HL-60 (cell line): Measurements from ENCODE around the gene DHRS7B.
"Not testable (repeated sequence)": the region's sequence is repeated elsewhere in the genome, so short reads cannot be mapped to it uniquely, and the experiment has no call there.

Source experiments
- DNase-seq, 2 experiments: peaks; one replicate each; pipeline ENCODE4 v3.0.0-alpha.2; 2010 to 2020; ENCODE audit warnings: low read depth in 1 of 2, low spot score in 1 of 2
- H3K27ac ChIP-seq: fragments of 250-450 bp; sonication (Bioruptor Pico); replicated peaks from 2 replicates; pipeline ENCODE4 v1.5.1; 2020; ENCODE audit warnings: mild to moderate bottlenecking, moderate library complexity
- H3K27me3 ChIP-seq: fragments of 250-450 bp; sonication (Bioruptor Pico); 2 replicates; pipeline ENCODE4 v1.5.1; 2021; ENCODE audit warnings: mild to moderate bottlenecking, moderate library complexity; ENCODE audit not compliant: insufficient read depth, poor library complexity, severe bottlenecking
- H3K4me3 ChIP-seq: replicated peaks from 2 replicates; pipeline ENCODE4 v1.5.1; 2011; ENCODE audit warnings: mild to moderate bottlenecking, control low read depth, low read length; ENCODE audit not compliant: insufficient read depth
- GABPA ChIP-seq: IDR thresholded peaks from 2 replicates; pipeline ENCODE4 v1.6.1; 2012; ENCODE audit warnings: low read depth
- POLR2AphosphoS5 ChIP-seq: IDR thresholded peaks from 2 replicates; pipeline ENCODE4 v1.6.1; 2012; ENCODE audit warnings: low read depth
- SPI1 ChIP-seq: IDR thresholded peaks from 2 replicates; pipeline ENCODE4 v1.6.1; 2012; ENCODE audit warnings: low read depth, mild to moderate bottlenecking, borderline replicate concordance
- TF ChIP-seq, protein P1 (sequence below): IDR thresholded peaks from one replicate; pipeline ENCODE4 v1.5.1; 2011; ENCODE audit warnings: low read length, control low read depth, inconsistent platforms; ENCODE audit not compliant: insufficient read depth
- TF ChIP-seq, protein P2 (sequence below): IDR thresholded peaks from 2 replicates; pipeline ENCODE4 v1.6.1; 2012; ENCODE audit warnings: low read depth; ENCODE audit not compliant: insufficient replicate concordance

Gene DHRS7B

DNA sequence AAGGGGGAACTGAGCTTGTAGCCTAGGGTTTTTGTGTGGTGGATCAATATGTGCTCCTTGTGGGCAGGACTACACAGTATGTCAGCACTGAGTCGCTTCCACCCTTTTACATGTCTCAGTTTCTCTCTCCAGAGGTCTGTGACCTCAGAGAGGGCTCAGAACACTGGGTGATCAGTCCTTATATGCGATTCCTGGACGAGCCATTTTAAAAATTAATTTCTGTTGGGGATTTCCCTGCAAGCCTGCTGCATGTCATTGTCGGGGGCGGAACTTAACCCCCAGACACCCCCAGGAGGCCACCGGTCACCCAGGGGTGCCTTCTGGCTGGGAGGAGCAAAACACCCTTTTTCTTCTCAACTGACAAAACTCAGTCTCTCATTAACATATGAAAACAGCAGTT lies 14.1 kb downstream of the DHRS7B start:
- no peaks in the 10 kb centered on the region for H3K27me3 ChIP-seq
- peak overlapping the region; percentile 50 for H3K27ac ChIP-seq
- TF ChIP-seq, protein P1, sequence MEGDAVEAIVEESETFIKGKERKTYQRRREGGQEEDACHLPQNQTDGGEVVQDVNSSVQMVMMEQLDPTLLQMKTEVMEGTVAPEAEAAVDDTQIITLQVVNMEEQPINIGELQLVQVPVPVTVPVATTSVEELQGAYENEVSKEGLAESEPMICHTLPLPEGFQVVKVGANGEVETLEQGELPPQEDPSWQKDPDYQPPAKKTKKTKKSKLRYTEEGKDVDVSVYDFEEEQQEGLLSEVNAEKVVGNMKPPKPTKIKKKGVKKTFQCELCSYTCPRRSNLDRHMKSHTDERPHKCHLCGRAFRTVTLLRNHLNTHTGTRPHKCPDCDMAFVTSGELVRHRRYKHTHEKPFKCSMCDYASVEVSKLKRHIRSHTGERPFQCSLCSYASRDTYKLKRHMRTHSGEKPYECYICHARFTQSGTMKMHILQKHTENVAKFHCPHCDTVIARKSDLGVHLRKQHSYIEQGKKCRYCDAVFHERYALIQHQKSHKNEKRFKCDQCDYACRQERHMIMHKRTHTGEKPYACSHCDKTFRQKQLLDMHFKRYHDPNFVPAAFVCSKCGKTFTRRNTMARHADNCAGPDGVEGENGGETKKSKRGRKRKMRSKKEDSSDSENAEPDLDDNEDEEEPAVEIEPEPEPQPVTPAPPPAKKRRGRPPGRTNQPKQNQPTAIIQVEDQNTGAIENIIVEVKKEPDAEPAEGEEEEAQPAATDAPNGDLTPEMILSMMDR = no peak
- TF ChIP-seq POLR2AphosphoS5 = no peak
- peak; percentile 16; the same call in 1 of the 2 replicates for TF ChIP-seq SPI1
- TF ChIP-seq GABPA = no peak
- TF ChIP-seq, protein P2, sequence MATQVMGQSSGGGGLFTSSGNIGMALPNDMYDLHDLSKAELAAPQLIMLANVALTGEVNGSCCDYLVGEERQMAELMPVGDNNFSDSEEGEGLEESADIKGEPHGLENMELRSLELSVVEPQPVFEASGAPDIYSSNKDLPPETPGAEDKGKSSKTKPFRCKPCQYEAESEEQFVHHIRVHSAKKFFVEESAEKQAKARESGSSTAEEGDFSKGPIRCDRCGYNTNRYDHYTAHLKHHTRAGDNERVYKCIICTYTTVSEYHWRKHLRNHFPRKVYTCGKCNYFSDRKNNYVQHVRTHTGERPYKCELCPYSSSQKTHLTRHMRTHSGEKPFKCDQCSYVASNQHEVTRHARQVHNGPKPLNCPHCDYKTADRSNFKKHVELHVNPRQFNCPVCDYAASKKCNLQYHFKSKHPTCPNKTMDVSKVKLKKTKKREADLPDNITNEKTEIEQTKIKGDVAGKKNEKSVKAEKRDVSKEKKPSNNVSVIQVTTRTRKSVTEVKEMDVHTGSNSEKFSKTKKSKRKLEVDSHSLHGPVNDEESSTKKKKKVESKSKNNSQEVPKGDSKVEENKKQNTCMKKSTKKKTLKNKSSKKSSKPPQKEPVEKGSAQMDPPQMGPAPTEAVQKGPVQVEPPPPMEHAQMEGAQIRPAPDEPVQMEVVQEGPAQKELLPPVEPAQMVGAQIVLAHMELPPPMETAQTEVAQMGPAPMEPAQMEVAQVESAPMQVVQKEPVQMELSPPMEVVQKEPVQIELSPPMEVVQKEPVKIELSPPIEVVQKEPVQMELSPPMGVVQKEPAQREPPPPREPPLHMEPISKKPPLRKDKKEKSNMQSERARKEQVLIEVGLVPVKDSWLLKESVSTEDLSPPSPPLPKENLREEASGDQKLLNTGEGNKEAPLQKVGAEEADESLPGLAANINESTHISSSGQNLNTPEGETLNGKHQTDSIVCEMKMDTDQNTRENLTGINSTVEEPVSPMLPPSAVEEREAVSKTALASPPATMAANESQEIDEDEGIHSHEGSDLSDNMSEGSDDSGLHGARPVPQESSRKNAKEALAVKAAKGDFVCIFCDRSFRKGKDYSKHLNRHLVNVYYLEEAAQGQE = no peak
- no peak for DNase-seq
- H3K4me3 ChIP-seq = no peak overlapping the region

DNA sequence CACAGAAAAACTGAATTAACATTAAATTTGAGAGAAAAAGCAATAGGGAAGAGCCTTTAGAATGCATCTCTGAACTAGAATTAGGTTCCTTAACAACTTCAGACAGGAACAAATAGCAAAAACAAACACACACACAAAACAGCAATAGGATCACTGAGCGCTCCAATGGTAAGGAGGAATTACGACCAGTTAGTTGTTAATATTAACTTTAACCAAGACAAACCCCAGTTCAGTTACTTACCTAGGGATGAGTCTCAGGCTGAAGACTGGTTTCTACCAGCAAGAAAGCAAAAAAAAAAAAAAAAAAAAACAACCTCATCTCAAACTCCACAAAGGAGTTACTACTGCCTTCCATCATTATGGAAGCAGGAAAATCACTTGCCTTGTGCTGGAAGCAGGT lies 14.6 kb downstream of the DHRS7B start:
- no peak overlapping the region for H3K4me3 ChIP-seq
- peak overlapping the region; percentile 50 for H3K27ac ChIP-seq
- H3K27me3 ChIP-seq = no peaks in the 10 kb centered on the region
- no peak for TF ChIP-seq SPI1
- no peak for TF ChIP-seq POLR2AphosphoS5
- TF ChIP-seq, protein P2 = no peak
- TF ChIP-seq, protein P1 = no peak
- no peak for TF ChIP-seq GABPA
- DNase-seq = no peak

DNA sequence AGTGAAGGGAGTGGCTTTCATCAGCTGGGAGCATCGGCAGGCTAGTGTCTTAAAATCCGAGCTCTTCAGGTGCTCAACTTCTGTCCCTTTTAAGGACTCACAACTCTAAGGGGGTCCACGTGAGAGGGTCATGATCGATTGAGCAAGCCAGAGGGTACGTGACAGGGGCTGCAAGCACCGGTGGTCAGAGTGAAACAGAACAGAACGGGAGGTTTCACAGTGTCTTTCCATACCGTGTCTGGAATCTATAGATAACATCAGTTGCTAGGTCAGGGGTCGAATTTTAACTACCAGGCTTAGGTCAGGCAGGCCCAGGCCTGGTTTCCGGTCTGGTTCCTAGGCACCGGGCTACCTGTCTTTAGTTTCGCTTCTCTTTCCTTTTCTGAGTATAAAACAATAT lies 15.3 kb downstream of the DHRS7B start:
- DNase-seq, H3K27me3 ChIP-seq, H3K4me3 ChIP-seq: not testable (repeated sequence)
- peak overlapping the region; percentile 35 for H3K27ac ChIP-seq

DNA sequence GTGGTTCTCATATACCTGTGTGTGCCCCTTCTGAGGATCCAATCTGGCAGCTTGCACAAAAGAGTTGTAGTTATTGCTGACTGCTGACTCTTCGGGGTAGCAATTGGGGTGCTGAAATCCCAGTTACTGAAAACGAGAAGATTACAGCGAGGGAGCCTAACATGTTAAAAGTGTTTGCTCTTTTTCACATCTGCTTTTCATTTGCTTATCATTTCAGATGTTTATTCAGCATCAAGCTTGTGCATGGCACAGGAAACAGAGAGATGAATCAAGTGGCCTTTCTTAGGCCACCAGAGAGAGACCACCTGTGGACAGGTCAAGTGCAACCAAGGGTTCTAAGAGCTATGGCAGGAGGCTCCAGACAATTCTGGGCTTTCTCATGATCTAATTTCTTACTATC lies 16.9 kb downstream of the DHRS7B start:
- no peak for DNase-seq
- Histone ChIP-seq H3K4me3 (no peak overlapping the region), H3K27ac (peak overlapping the region; percentile 94), H3K27me3 (no peaks in the 10 kb centered on the region)
- TF ChIP-seq GABPA (no peak), POLR2AphosphoS5 (no peak), SPI1 (no peak)
- TF ChIP-seq, protein P1 = no peak
- TF ChIP-seq, protein P2 = no peak

- H3K27ac ChIP-seq = peak overlapping the region; percentile 94
- DNase-seq, H3K4me3 ChIP-seq, H3K27me3 ChIP-seq: not testable (repeated sequence)
Measured at GRCh38 chr17:21144299-21144698, 17.5 kb downstream of the DHRS7B start.
